GM21360 (cell line): ENCODE measurements around the gene MYOCD.

Source experiments
- ATAC-seq: cut with Tn5 transposase; IDR thresholded peaks from one replicate; pipeline ENCODE4 v1.9.1; 2021; ENCODE audit warnings: mild to moderate bottlenecking, moderate library complexity; ENCODE audit not compliant: unreplicated experiment

Gene MYOCD

GRCh38 chr17:12640364-12640763 is 25.3 kb upstream of the MYOCD start:
- no peak for ATAC-seq

DNA sequence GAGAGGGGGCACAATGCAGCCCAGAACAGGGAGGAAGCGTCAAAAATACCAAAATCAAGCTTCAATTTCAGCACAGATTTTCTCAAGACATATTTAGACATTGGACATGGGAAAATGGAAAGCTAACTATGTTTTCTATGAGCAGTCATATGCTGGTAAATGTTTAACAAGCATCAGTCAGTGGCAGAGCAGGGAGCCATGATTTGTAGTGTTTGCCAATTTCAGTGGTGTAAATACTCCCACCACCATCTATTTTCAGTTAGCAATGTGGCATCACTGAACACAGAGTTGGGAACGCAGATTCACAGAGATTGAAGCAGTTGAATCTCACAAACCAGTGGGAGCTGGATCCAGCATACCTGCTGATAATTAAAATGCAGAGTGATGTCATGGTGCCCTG is 24.6 kb upstream of the MYOCD start:
- no peak for ATAC-seq

GRCh38 chr17:12642034-12642433 is 23.7 kb upstream of the MYOCD start:
- no peak for ATAC-seq

DNA sequence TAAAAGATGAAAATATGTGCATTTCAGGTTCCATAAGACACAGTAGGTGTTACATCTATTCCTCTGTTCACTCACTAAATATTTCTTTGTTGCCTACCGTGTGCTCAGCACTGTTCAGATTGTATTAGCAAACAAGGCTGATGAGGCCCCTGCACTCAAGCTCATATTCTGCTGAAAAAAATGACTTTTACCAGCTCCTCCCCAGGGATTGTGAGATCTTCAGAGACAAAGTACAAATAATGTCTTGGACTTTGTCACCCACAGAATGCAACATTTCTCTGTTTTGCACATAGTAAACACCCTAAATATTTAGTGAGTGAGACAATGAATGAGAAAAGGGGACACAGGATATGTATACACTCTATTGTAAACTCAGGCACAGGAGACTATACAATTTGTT is 21.9 kb upstream of the MYOCD start:
- ATAC-seq = no peak

GRCh38 chr17:12644623-12645022 is 21.1 kb upstream of the MYOCD start:
- ATAC-seq = no peak

GRCh38 chr17:12646761-12647422 is 18.8 kb upstream of the MYOCD start:
- ATAC-seq = no peak

- ATAC-seq = no peak
These were observed 17.2 kb upstream of the MYOCD start for GRCh38 chr17:12648498-12648897.

GRCh38 chr17:12655936-12656335 is 9.8 kb upstream of the MYOCD start:
- ATAC-seq = no peak

DNA sequence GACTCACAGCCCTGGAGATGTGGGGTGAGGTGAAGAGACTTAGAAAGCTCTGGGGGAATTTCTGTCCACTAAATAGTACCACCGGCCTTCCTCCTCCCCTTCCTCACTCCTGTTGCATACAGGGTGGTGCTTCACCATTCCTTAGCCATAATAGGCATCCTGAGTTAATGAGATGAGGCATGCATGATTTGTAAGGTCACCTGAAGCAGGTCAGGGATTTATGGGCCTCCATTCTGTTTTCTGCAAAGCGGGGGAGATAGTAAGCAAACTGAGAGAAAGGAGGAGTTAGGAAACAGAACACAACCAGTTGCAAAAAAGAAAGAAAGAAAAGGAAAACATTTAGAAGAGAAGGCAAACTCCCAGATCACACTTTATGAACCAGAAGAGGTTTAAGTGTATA is 9.3 kb upstream of the MYOCD start:
- ATAC-seq = no peak

- ATAC-seq = no peak
These were observed 6.2 kb upstream of the MYOCD start for GRCh38 chr17:12659500-12659899.

GRCh38 chr17:12664252-12664651 is 1.4 kb upstream of the MYOCD start:
- no peak for ATAC-seq

- no peak for ATAC-seq
These were observed 812 bp upstream of the MYOCD start for GRCh38 chr17:12664894-12665262.

GRCh38 chr17:12666718-12667117 is 1.0 kb downstream of the MYOCD start:
- no peak for ATAC-seq

- ATAC-seq = peak; percentile 49
These were observed 1.7 kb downstream of the MYOCD start for GRCh38 chr17:12667299-12667958.

GRCh38 chr17:12671906-12672305 is 6.2 kb downstream of the MYOCD start:
- no peak for ATAC-seq

GRCh38 chr17:12672947-12673346 is 7.3 kb downstream of the MYOCD start:
- no peak for ATAC-seq

- ATAC-seq = no peak
These were observed 8.1 kb downstream of the MYOCD start for GRCh38 chr17:12673788-12674187.

DNA sequence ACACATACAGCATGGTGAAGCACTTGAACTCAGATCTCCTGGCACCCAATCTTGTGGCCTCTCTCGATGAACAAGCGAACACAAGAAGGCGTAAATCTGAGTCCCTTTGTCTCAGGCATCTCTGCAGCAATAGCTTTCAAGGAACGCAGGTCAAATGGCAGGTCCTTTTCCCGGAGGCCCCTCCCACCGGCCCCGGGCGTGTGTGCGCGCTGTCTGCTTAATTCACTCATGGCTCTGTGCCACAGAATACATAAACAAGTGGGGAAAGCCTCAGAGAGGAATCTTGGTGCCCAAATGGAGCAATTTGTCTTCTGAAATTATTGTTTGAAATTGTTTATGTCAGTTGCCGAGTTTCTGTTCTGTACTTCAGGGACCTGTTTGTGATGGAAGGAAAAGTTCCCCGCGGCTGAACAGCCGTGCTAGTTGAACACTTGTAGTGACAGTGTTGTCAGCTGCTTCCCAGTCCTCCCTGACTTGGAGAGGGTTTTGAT is 14.8 kb downstream of the MYOCD start:
- no peak for ATAC-seq

DNA sequence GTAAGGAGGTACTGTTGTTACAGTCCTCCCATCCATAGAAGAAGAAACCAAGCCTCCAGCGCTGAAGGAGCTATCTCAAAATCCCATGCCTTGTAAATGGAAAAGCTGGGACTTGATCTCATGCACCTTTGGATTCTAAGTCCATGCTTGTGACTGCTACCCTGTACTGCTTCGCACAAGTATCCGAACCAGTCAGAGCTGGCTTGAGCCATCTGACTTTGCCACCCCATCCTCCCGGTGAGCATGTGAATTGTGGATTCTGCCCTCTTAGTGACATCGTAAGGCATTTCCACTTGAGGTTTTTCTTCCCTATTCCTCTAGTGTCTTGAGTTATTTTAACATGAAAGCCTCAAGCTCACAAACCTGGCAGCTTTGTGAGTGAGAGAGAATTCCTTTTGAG is 15.3 kb downstream of the MYOCD start:
- no peak for ATAC-seq

DNA sequence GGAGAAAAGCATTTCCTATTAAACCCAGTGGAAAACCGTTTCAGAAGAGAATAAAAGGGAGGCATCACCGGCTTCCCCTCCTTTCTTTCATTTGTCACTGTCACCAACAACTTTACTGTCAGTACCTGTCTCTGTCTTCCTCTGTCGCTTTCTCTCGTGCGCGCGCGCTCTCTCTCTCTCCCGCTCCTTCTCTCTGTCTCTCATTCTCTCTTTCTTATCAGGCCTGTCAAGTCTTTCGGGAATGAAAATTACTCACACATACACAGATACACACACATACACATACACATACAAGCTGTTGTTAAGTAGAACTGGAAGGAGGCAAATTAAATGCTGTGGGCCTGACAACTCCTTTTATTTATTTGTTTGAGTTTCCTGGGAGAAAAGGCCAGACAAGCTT is 17.6 kb downstream of the MYOCD start:
- no peak for ATAC-seq

- ATAC-seq = no peak
These were observed 20.8 kb downstream of the MYOCD start for GRCh38 chr17:12686486-12686885.

DNA sequence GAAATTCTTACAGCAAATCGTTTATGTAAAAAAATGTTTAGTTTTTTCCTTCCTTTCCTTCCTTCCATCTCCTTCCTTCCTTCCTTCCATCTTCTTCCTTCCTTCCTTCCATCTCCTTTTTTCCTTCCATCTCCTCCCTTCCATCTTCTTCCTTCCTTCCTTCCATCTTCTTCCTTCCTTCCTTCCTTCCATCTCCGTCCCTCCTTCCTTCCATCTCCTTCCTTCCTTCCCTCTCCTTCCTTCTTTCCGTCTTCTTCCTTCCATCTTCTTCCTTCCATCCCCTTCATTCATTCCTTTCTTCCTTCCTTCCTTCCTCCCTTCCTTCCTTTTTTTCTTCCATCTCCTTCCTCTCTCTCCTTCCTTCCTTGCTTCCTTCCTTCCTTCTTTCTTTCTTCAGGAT is 22.7 kb downstream of the MYOCD start:
- no peak for ATAC-seq

DNA sequence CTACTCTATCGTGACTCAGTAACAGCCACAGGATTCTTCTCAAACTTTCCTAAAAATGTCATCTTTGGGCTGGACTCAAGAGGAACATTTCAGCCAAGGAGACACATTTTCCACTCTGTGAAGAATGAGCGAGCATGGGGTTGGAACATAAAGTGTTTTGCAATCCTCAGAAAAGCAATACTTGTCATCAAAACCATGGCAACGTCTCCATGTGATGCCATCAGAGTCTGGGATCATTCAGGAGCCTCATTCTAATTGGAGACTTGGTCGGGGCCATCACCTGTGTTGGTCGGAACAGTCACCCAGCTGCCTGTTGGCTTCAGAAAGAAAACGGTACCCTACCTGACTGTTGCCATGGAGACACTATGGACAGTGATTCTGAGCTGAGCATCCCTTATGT is 25.5 kb downstream of the MYOCD start:
- no peak for ATAC-seq
